Progenitor cell of endocrine pancreas (in vitro differentiated cells): ENCODE measurements around the gene ZNF256. TPM values are rescaled to one million over a fixed set of nuclear protein-coding genes. Genes with fewer than 3 reads are reported as not detected.
"Not testable (repeated sequence)": the region's sequence is repeated elsewhere in the genome, so short reads cannot be mapped to it uniquely, and the experiment has no call there.

ENCODE experiments used
- DNase-seq: peaks from one replicate; pipeline ENCODE4 v3.0.0; 2021; ENCODE audit warnings: low spot score; ENCODE audit not compliant: unreplicated experiment
- H3K27ac Mint-ChIP-seq: 2 replicates; pipeline ENCODE4 v1.8.0; 2021; ENCODE audit warnings: mild to moderate bottlenecking, moderate library complexity, mixed read lengths
- H3K27me3 Mint-ChIP-seq: 2 replicates; pipeline ENCODE4 v1.8.0; 2021; ENCODE audit warnings: mixed read lengths
- H3K36me3 Mint-ChIP-seq: 2 replicates; pipeline ENCODE4 v1.8.0; 2022; ENCODE audit warnings: mixed read lengths; ENCODE audit not compliant: insufficient read depth
- H3K4me1 Mint-ChIP-seq: 2 replicates; pipeline ENCODE4 v1.8.0; 2021; ENCODE audit warnings: low read depth, mixed read lengths
- H3K4me3 Mint-ChIP-seq: 2 replicates; pipeline ENCODE4 v1.8.0; 2021; ENCODE audit warnings: low read depth, mild to moderate bottlenecking, moderate library complexity, mixed read lengths
- H3K9me3 Mint-ChIP-seq: 2 replicates; pipeline ENCODE4 v1.8.0; 2021; ENCODE audit warnings: low read depth, mixed read lengths
- total RNA-seq: library from RNA; stranded (reverse); gene quantifications from 2 replicates; pipeline ENCODE4 v1.2.1, GENCODE V29; 2021
- TF ChIP-seq, protein P1 (sequence below): fragments of 200-600 bp; sonication (generic); IDR thresholded peaks from one replicate; pipeline ENCODE4 v1.5.0; 2021; ENCODE audit warnings: antibody characterized with exemption, mild to moderate bottlenecking; ENCODE audit not compliant: unreplicated experiment

ZNF256 gene
- total RNA-seq, 1 donor from 2014 or later = 7.3 TPM

DNA sequence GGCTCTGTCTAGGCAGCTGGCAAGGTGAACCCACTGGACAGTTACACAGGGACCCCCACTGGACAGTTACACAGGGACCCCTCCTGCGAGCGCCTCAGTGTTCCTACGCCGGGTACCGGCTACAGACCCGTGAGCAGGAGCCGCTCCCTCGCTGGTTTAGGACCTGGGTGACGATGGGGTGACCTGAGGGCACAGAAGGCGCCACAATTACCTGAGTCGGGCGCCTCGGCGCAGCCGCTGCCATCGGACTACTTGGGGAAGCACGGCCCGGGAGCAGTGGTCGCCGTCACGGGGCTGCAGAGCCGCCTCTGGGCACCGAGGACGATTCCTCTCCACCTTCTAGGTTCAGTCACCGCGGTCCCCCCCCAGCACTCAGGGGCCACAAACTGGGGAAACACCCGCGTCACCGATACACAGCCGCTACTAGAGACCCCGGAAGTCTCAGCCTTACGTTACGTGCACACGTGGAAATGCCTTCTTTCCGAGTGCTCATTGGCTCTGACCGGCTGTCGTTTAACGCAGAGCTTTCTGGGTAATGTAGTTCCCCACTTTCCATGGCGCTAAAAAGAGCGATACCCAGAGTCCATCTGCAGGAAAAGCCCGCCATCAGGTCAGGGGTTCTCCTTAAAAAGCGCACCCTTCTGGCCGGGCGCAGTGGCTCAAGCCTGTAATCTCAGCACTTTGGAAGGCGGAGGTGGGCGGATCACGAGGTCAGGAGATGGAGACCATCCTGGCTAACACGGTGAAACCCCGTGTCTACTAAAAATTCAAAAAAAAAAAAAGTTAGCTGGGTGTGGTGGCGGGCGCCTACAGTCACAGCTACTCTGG is 31.1 kb downstream of the ZNF256 start, which contains the start of gene ZNF417:
ZNF417 (minus strand) TSS at position 425 of the 828 bp plus-strand sequence; CDS start at position 244, 181 bp downstream.
- peaks cover 18% of the 10 kb centered on the region for H3K4me1 Mint-ChIP-seq
- H3K27ac Mint-ChIP-seq = peak within 1 kb of the TSS; percentile 96
- peaks cover 39% of the 10 kb centered on the region for H3K36me3 Mint-ChIP-seq
- TF ChIP-seq, protein P1, sequence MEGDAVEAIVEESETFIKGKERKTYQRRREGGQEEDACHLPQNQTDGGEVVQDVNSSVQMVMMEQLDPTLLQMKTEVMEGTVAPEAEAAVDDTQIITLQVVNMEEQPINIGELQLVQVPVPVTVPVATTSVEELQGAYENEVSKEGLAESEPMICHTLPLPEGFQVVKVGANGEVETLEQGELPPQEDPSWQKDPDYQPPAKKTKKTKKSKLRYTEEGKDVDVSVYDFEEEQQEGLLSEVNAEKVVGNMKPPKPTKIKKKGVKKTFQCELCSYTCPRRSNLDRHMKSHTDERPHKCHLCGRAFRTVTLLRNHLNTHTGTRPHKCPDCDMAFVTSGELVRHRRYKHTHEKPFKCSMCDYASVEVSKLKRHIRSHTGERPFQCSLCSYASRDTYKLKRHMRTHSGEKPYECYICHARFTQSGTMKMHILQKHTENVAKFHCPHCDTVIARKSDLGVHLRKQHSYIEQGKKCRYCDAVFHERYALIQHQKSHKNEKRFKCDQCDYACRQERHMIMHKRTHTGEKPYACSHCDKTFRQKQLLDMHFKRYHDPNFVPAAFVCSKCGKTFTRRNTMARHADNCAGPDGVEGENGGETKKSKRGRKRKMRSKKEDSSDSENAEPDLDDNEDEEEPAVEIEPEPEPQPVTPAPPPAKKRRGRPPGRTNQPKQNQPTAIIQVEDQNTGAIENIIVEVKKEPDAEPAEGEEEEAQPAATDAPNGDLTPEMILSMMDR = peak; percentile 51
- H3K27me3 Mint-ChIP-seq, H3K9me3 Mint-ChIP-seq: not testable (repeated sequence)
- peak; percentile 65 for DNase-seq
- peak within 1 kb of the TSS; percentile 95 for H3K4me3 Mint-ChIP-seq

DNA sequence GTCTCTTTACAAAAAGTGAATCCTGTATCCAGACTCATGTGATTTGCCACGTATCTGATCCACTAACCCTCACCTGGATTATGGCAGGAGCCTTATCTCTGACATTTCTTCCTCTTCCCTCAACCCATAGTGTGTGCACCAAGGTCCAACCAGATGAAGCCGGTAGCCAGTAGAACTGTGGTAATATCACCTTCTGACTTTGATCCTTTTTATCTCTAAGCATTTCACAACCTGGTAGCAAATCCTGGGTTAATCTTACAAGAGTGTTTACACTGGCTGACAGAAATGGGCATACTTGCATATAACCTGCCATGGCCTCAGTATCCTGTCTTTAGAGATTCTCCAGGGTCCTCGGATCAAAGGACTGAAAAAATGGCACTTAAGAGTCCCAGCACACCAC is 33.0 kb downstream of the ZNF256 start:
- Mint-ChIP-seq H3K9me3 (peaks cover 2% of the 10 kb centered on the region), H3K27me3 (no peaks in the 10 kb centered on the region), H3K36me3 (peaks cover 36% of the 10 kb centered on the region), H3K4me3 (peak overlapping the region; percentile 95), H3K27ac (no peak overlapping the region), H3K4me1 (peaks cover 18% of the 10 kb centered on the region)
- TF ChIP-seq, protein P1 = no peak
- no peak for DNase-seq

DNA sequence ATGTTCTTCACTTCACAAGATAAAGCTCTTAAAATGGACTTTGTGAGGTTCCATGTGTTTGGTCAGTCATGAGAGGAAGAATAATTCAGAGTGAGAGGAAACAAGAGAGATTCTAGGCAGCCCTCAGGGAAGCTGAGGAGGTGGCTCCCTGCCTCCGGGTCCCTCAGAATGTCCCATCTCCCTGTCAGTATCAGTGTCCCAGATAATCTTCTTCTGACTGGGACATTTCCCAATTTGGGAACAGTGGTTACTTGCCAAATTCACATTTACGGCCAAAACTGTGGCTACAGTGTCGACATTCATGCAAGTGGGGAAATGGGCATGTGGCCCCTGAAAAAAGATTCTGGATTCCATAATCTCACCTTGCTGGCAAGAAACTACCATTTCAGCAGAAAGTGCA is 40.1 kb downstream of the ZNF256 start:
- Mint-ChIP-seq H3K27ac (no peak overlapping the region), H3K4me1 (peaks cover 3% of the 10 kb centered on the region), H3K27me3 (no peaks in the 10 kb centered on the region), H3K9me3 (no peaks in the 10 kb centered on the region), H3K4me3 (no peak overlapping the region), H3K36me3 (peaks cover 48% of the 10 kb centered on the region)
- TF ChIP-seq, protein P1 = no peak
- DNase-seq = no peak

DNA sequence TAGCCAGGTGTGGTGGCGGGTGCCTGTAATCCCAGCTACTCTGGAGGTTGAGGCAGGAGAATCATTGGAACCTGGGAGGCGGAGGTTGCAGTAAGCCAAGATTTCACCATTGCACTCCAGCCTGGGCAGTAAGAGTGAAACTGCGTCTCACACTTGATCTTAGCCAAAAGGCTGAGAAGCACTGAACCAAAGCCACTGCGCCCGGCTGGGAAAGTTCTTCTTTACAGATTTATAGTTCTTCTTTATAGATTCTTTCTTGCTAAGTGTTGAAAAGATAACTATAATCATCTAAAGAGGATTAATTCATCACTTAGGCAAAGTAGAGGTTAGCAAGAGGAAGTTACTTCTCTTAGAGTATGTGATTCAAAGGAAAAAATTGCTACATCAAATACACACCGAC is 42.2 kb downstream of the ZNF256 start:
- H3K4me3 Mint-ChIP-seq = no peak overlapping the region
- no peaks in the 10 kb centered on the region for H3K9me3 Mint-ChIP-seq
- H3K27me3 Mint-ChIP-seq = no peaks in the 10 kb centered on the region
- peaks cover 34% of the 10 kb centered on the region for H3K36me3 Mint-ChIP-seq
- H3K4me1 Mint-ChIP-seq = peaks cover 3% of the 10 kb centered on the region
- DNase-seq = no peak
- no peak overlapping the region for H3K27ac Mint-ChIP-seq
- TF ChIP-seq, protein P1 = no peak

DNA sequence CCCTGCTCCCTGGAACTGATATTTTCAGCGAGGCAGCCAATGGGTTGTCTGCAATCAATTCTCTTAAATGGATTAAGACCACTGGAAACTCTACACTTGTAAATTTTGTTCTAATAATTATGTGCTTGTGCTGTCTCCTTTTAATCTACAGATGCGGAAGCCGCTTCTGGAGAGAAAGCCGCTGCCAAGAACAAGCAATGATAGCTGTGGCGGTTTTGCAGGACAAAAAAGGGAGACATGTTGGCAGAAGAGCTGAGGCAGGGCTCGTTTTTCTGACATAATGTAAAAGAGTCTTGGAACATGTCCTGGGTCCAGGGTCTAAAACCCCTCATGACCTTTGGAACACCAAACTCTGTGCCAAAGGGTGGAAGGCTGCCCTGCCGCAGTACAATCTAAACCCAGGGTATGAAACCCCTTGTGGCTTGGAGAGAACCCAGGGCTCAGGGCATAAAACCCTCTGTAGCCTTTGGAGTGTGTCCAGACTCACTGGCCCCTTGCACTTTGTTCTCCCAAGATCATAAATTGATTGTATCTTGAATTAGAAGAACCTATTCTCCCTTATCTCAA is 43.8 kb downstream of the ZNF256 start:
- Mint-ChIP-seq H3K4me1 (peaks cover 3% of the 10 kb centered on the region), H3K36me3 (peaks cover 26% of the 10 kb centered on the region), H3K4me3 (no peak overlapping the region), H3K27ac (no peak overlapping the region), H3K9me3 (no peaks in the 10 kb centered on the region), H3K27me3 (no peaks in the 10 kb centered on the region)
- no peak for DNase-seq
- TF ChIP-seq, protein P1 = no peak
